Loucy (cell line): ENCODE data around the gene C10orf143.
A peak's percentile ranks its signal among the peaks of the same experiment; 100 is the strongest.

Experiments
- H2AFZ ChIP-seq: fragments of 200-600 bp; sonication (generic); 2 replicates; pipeline ENCODE4 v1.6.0; 2016; ENCODE audit warnings: antibody characterized with exemption, mild to moderate bottlenecking, low read length, moderate library complexity
- H3F3A ChIP-seq: fragments of 200-600 bp; 2 replicates; pipeline ENCODE4 v1.6.0; 2016; ENCODE audit warnings: antibody characterized with exemption, low read depth, mild to moderate bottlenecking
- H3K27me3 ChIP-seq: fragments of 200-600 bp; sonication (generic); 2 replicates; pipeline ENCODE4 v1.6.1; 2014; ENCODE audit warnings: low read length, mild to moderate bottlenecking; ENCODE audit not compliant: insufficient read depth, poor library complexity, severe bottlenecking
- H3K36me3 ChIP-seq: fragments of 200-600 bp; sonication (generic); 2 replicates; pipeline ENCODE4 v1.6.1; 2016; ENCODE audit warnings: low read length; ENCODE audit not compliant: insufficient read depth
- H3K4me1 ChIP-seq: fragments of 200-600 bp; sonication (generic); 2 replicates; pipeline ENCODE4 v1.5.1; 2014; ENCODE audit warnings: low read length, mild to moderate bottlenecking; ENCODE audit not compliant: insufficient read depth, poor library complexity, severe bottlenecking
- H3K4me2 ChIP-seq: fragments of 200-600 bp; sonication (generic); 2 replicates; pipeline ENCODE4 v1.6.0; 2014; ENCODE audit warnings: antibody characterized with exemption, low read length, low read depth, mild to moderate bottlenecking; ENCODE audit not compliant: poor library complexity, severe bottlenecking
- H3K4me3 ChIP-seq: fragments of 200-600 bp; sonication (generic); 2 replicates; pipeline ENCODE4 v1.5.1; 2014; ENCODE audit warnings: low read length, mild to moderate bottlenecking, mixed read lengths; ENCODE audit not compliant: poor library complexity, severe bottlenecking
- H3K79me2 ChIP-seq: fragments of 200-600 bp; sonication (generic); 2 replicates; pipeline ENCODE4 v1.6.1; 2014; ENCODE audit warnings: low read length; ENCODE audit not compliant: insufficient read depth
- H3K9ac ChIP-seq: fragments of 200-600 bp; sonication (generic); 2 replicates; pipeline ENCODE4 v1.6.0; 2014; ENCODE audit warnings: mild to moderate bottlenecking, low read depth, low read length, moderate library complexity; ENCODE audit not compliant: poor library complexity, severe bottlenecking
- H3K9me2 ChIP-seq: fragments of 200-600 bp; sonication (generic); replicated peaks from 2 replicates; pipeline ENCODE4 v1.6.1; 2016; ENCODE audit warnings: low read depth, low read length, mixed read lengths
- H3K9me3 ChIP-seq: fragments of 200-600 bp; sonication (generic); 2 replicates; pipeline ENCODE4 v1.6.1; 2014; ENCODE audit warnings: mild to moderate bottlenecking, antibody characterized with exemption, low read length, low read depth; ENCODE audit not compliant: insufficient read depth
- H4K20me1 ChIP-seq: fragments of 200-600 bp; sonication (generic); 2 replicates; pipeline ENCODE4 v1.6.0; 2014; ENCODE audit warnings: antibody characterized with exemption, low read length, mild to moderate bottlenecking; ENCODE audit not compliant: insufficient read depth, poor library complexity, severe bottlenecking
- CTCF ChIP-seq: fragments of 200-600 bp; sonication (generic); conservative IDR thresholded peaks from 2 replicates; pipeline ENCODE4 v1.5.1; 2014; ENCODE audit warnings: mild to moderate bottlenecking, antibody characterized with exemption, low read length
- EZH2phosphoT487 ChIP-seq: fragments of 200-600 bp; IDR thresholded peaks from 2 replicates; pipeline ENCODE4 v1.6.1; 2018; ENCODE audit warnings: antibody characterized with exemption, mild to moderate bottlenecking, moderate library complexity, borderline replicate concordance

The C10orf143 gene

GRCh38 chr10:130021383-130021950 is 89.2 kb downstream of the C10orf143 start:
- Histone ChIP-seq H3K4me3 (no peak overlapping the region), H3K9me2 (no peaks in the 10 kb centered on the region), H3K27me3 (no peaks in the 10 kb centered on the region), H3K36me3 (no peaks in the 10 kb centered on the region), H3K79me2 (no peaks in the 10 kb centered on the region), H3K9me3 (no peaks in the 10 kb centered on the region), H4K20me1 (no peaks in the 10 kb centered on the region), H3F3A (no peaks in the 10 kb centered on the region), H3K9ac (no peak overlapping the region), H3K4me1 (peaks cover 8% of the 10 kb centered on the region), H2AFZ (no peak overlapping the region), H3K4me2 (no peak overlapping the region)
- TF ChIP-seq EZH2phosphoT487: no peak
- TF ChIP-seq CTCF: no peak

GRCh38 chr10:130020651-130021382 is 89.8 kb downstream of the C10orf143 start:
- Histone ChIP-seq H4K20me1 (no peaks in the 10 kb centered on the region), H3K9me2 (no peaks in the 10 kb centered on the region), H3F3A (no peaks in the 10 kb centered on the region), H3K9me3 (no peaks in the 10 kb centered on the region), H3K4me1 (peaks cover 8% of the 10 kb centered on the region), H3K36me3 (no peaks in the 10 kb centered on the region), H3K9ac (no peak overlapping the region), H3K4me3 (no peak overlapping the region), H2AFZ (no peak overlapping the region), H3K79me2 (no peaks in the 10 kb centered on the region), H3K4me2 (no peak overlapping the region), H3K27me3 (no peaks in the 10 kb centered on the region)
- TF ChIP-seq EZH2phosphoT487 (no peak), CTCF (no peak)

- H3K27me3 ChIP-seq: no peaks in the 10 kb centered on the region
- H3K9me2 ChIP-seq: no peaks in the 10 kb centered on the region
- H2AFZ ChIP-seq: peak overlapping the region; percentile 63
- H3F3A ChIP-seq: no peaks in the 10 kb centered on the region
- no peaks in the 10 kb centered on the region for H3K36me3 ChIP-seq
- H3K4me1 ChIP-seq: peaks cover 8% of the 10 kb centered on the region
- TF ChIP-seq CTCF (no peak), EZH2phosphoT487 (no peak)
- no peaks in the 10 kb centered on the region for H4K20me1 ChIP-seq
- no peaks in the 10 kb centered on the region for H3K9me3 ChIP-seq
- H3K9ac ChIP-seq: peak overlapping the region; percentile 24
- H3K79me2 ChIP-seq: no peaks in the 10 kb centered on the region
- peak overlapping the region; percentile 55 for H3K4me2 ChIP-seq
- peak overlapping the region; percentile 11 for H3K4me3 ChIP-seq
Measured at GRCh38 chr10:130018730-130019185, 91.9 kb downstream of the C10orf143 start.
